ENCODE measurements around the gene ANO10. TPM values are rescaled to one million over a fixed set of nuclear protein-coding genes. Genes with fewer than 3 reads are reported as not detected.

ANO10 gene
- total and polyA plus RNA-seq, 7 donors, result 10.3 to 18.8 (median 13.1) TPM

DNA sequence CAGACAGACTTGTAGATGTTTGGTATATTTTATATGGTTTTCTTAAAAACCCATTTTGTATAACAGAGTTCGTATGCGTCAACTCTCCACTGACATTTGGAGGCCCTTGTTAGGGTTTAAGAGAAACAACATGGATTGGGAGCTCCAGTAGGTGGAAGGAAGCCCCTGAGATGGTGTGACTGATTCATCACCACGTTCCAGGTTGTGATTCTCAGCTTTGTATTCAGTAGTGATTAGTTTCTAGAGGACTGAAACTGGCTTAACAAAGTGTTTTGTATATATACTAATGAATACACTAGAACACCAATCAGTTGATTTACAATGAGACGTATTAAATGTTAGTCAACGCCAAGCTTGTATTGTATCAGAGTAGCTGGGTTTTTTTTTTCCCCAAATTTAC lies 301.5 kb downstream of the ANO10 start:
- H3K27ac ChIP-seq, result no peak overlapping the region
- H3K4me3 ChIP-seq, result no peak overlapping the region
- H3K9me3 ChIP-seq, result no peaks in the 10 kb centered on the region
- TF ChIP-seq, protein P1, sequence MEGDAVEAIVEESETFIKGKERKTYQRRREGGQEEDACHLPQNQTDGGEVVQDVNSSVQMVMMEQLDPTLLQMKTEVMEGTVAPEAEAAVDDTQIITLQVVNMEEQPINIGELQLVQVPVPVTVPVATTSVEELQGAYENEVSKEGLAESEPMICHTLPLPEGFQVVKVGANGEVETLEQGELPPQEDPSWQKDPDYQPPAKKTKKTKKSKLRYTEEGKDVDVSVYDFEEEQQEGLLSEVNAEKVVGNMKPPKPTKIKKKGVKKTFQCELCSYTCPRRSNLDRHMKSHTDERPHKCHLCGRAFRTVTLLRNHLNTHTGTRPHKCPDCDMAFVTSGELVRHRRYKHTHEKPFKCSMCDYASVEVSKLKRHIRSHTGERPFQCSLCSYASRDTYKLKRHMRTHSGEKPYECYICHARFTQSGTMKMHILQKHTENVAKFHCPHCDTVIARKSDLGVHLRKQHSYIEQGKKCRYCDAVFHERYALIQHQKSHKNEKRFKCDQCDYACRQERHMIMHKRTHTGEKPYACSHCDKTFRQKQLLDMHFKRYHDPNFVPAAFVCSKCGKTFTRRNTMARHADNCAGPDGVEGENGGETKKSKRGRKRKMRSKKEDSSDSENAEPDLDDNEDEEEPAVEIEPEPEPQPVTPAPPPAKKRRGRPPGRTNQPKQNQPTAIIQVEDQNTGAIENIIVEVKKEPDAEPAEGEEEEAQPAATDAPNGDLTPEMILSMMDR (IDR thresholded peaks at IDR 0.05), result no peak
- no peaks in the 10 kb centered on the region for H3K36me3 ChIP-seq (ENCODE audit: insufficient read depth in 1 of 2, low read depth in 1 of 2)
- DNase-seq, result no peak
- no peaks in the 10 kb centered on the region for H3K27me3 ChIP-seq (ENCODE audit: insufficient read depth in 3 of 3, low read length in 2 of 3)
- peaks cover 49% of the 10 kb centered on the region for H3K4me1 ChIP-seq
- no peak for ATAC-seq
- WGBS, 3 donors, result 82 to 87% (median 87%) methylated on average over 5 of the region's 5 CpGs
- intact Hi-C loops (cut with DNase I), result no loop called here

DNA sequence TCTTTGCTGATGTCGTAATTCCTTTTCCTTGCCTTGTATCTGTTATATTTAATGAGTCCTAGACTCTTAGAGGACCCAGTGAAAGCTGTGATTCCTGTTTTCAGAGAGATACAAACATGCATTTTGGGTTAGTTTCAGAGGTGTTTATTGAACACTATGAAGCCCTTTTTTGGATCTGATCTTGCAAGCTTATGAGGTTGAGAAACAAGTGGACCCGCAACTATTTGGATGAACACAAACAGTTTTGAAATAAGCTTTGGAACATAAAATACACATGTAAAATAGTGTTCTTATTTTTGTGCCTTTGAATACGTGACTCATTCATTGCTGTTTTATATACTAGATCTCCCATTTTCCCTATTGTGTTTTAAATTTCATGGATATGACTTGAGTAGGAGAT lies 302.0 kb downstream of the ANO10 start:
- Histone ChIP-seq H3K36me3 (ENCODE audit: insufficient read depth in 1 of 2, low read depth in 1 of 2) (no peaks in the 10 kb centered on the region), H3K9me3 (no peaks in the 10 kb centered on the region), H3K27ac (peak overlapping the region; percentile 47), H3K4me1 (peaks cover 49% of the 10 kb centered on the region), H3K4me3 (no peak overlapping the region), H3K27me3 (ENCODE audit: insufficient read depth in 3 of 3, low read length in 2 of 3) (no peaks in the 10 kb centered on the region)
- WGBS, 3 donors, result 62 to 79% (median 77%) methylated on average over 3 of the region's 3 CpGs
- DNase-seq, result no peak
- peak in 2 of 4 donors; percentile 13 to 45 for ATAC-seq
- intact Hi-C loops (cut with DNase I), result no loop called here
- TF ChIP-seq, protein P1 (IDR thresholded peaks at IDR 0.05), result no peak

DNA sequence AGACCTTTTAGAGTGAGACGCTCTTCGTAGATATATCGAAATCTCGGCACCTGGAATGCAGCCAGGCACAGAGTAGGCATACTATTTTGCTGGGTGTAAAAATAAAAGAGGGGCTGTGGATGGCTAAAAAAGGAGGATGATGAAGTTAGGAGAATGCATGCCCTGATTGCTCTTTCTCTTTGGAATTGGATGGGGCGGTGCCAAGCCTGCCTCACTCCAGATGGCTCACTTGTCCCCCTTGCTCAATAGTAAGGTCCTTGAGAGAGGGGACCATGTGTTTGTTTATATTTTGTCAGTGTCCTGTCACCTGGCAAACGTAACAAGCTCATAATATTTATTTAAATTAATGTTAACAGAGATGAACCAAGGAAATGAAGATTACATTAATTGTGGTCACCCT lies 302.4 kb downstream of the ANO10 start:
- intact Hi-C loops (cut with DNase I), result no loop called here
- Histone ChIP-seq H3K27me3 (ENCODE audit: insufficient read depth in 3 of 3, low read length in 2 of 3) (no peaks in the 10 kb centered on the region), H3K4me3 (no peak overlapping the region), H3K9me3 (no peaks in the 10 kb centered on the region), H3K27ac (peak overlapping the region; percentile 47), H3K4me1 (peaks cover 52% of the 10 kb centered on the region), H3K36me3 (ENCODE audit: insufficient read depth in 1 of 2, low read depth in 1 of 2) (no peaks in the 10 kb centered on the region)
- WGBS, 3 donors, result 54 to 64% (median 60%) methylated on average over 6 of the region's 6 CpGs
- DNase-seq, result peak; percentile 72 to 86
- TF ChIP-seq, protein P1 (IDR thresholded peaks at IDR 0.05), result no peak
- ATAC-seq, result peak; percentile 91 to 97 (median 96)

DNA sequence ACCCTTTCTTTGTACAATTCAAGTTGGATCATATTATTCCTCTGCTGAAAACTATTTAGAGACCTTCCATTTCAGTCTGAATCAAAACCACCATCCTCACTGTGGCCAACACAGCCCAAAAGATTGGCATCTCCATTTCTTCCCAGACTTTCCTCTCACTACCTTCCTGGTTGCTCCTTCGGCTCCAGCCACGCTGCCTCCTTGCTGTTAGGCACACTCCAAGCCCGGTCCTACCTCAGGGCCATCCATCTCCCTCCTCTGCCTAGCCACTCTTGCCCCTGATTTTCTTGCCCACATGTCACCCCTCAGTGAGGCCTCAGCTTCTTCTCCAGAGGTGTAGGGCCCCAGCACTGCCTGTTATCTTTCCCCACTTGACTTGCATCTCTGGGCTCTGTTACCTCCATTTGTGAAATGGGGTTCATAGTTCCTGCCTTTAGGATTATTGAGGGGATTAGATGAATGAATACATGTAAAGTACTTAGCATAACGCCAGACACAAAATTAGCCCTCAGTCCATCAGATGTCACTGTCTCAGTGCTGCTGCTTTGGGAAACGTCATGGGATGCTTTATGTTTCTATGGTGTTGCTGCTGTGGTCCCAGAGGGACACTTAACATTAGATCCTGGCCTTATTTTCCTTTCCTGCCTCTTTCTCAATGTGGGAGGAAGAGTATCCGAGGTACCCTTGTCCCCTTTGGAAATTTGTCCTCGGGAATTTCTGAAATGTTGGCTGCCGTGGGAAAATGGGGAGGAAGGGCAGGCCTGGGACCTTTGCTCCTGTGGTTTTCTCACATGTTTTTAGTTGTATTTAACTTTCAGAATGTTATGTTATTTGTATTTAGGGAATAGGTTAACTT lies 304.1 kb downstream of the ANO10 start:
- Histone ChIP-seq H3K36me3 (ENCODE audit: insufficient read depth in 1 of 2, low read depth in 1 of 2) (peaks cover 0 to 2% of the 10 kb centered on the region in 2 donors), H3K27me3 (ENCODE audit: insufficient read depth in 3 of 3, low read length in 2 of 3) (no peaks in the 10 kb centered on the region), H3K4me1 (peaks cover 52% of the 10 kb centered on the region), H3K4me3 (no peak overlapping the region), H3K9me3 (no peaks in the 10 kb centered on the region), H3K27ac (peak overlapping the region; percentile 47)
- DNase-seq, result no peak
- intact Hi-C loops (cut with DNase I), result no loop called here
- WGBS, 3 donors, result 37 to 44% (median 43%) methylated on average over 8 of the region's 8 CpGs
- peak in 3 of 4 donors; percentile 8 to 49 (median 41) for ATAC-seq
- TF ChIP-seq, protein P1 (IDR thresholded peaks at IDR 0.05), result no peak
